Measurements from ENCODE around the gene NUP210L. TPM values are rescaled to one million over a fixed set of nuclear protein-coding genes. Genes with fewer than 3 reads are reported as not detected.

The NUP210L gene
- total RNA-seq, 1 donor from 2014 or later = under 0.01 TPM

- peaks cover 11 to 27% (median 21%) of the 10 kb centered on the region in 3 donors for H3K4me1 ChIP-seq (ENCODE audit: control insufficient read depth in 3 of 3, insufficient read depth in 3 of 3, low read length in 3 of 3)
- H3K4me3 ChIP-seq (ENCODE audit: low read length in 3 of 3) = no peak overlapping the region
- peaks cover 71% of the 10 kb centered on the region in 3 donors for H3K36me3 ChIP-seq (ENCODE audit: control insufficient read depth in 3 of 3, insufficient read depth in 3 of 3, low read length in 3 of 3)
- H3K9me3 ChIP-seq (ENCODE audit: control insufficient read depth in 3 of 3, low read length in 3 of 3) = no peaks in the 10 kb centered on the region
- H3K9ac ChIP-seq (ENCODE audit: low read depth in 1 of 3, low read length in 3 of 3) = no peak overlapping the region
- no peaks in the 10 kb centered on the region for H3K27me3 ChIP-seq (ENCODE audit: control insufficient read depth in 3 of 3, insufficient read depth in 3 of 3, low read length in 3 of 3)
- no peak overlapping the region for H3K27ac ChIP-seq (ENCODE audit: low read depth, low read length)
Observed at GRCh38 chr1:154171880-154172279, 17.0 kb upstream of the NUP210L start.

- peak overlapping the region; percentile 39 for H3K27ac ChIP-seq (ENCODE audit: low read depth, low read length)
- no peak overlapping the region for H3K9ac ChIP-seq (ENCODE audit: low read depth in 1 of 3, low read length in 3 of 3)
- H3K4me1 ChIP-seq (ENCODE audit: control insufficient read depth in 3 of 3, insufficient read depth in 3 of 3, low read length in 3 of 3) = peaks cover 8 to 21% (median 19%) of the 10 kb centered on the region in 3 donors
- H3K4me3 ChIP-seq (ENCODE audit: low read length in 3 of 3) = no peak overlapping the region
- peaks cover 74 to 75% (median 75%) of the 10 kb centered on the region in 3 donors for H3K36me3 ChIP-seq (ENCODE audit: control insufficient read depth in 3 of 3, insufficient read depth in 3 of 3, low read length in 3 of 3)
- no peaks in the 10 kb centered on the region for H3K27me3 ChIP-seq (ENCODE audit: control insufficient read depth in 3 of 3, insufficient read depth in 3 of 3, low read length in 3 of 3)
- no peaks in the 10 kb centered on the region for H3K9me3 ChIP-seq (ENCODE audit: control insufficient read depth in 3 of 3, low read length in 3 of 3)
Observed at GRCh38 chr1:154171223-154171583, 16.3 kb upstream of the NUP210L start.

GRCh38 chr1:154170547-154171222 is 15.8 kb upstream of the NUP210L start:
- Histone ChIP-seq H3K27ac (ENCODE audit: low read depth, low read length) (peak overlapping the region; percentile 39), H3K9ac (ENCODE audit: low read depth in 1 of 3, low read length in 3 of 3) (no peak overlapping the region)

GRCh38 chr1:154167461-154167860 is 12.6 kb upstream of the NUP210L start:
- H3K27me3 ChIP-seq (ENCODE audit: control insufficient read depth in 3 of 3, insufficient read depth in 3 of 3, low read length in 3 of 3) = no peaks in the 10 kb centered on the region
- no peak overlapping the region for H3K9ac ChIP-seq (ENCODE audit: low read depth in 1 of 3, low read length in 3 of 3)
- no peaks in the 10 kb centered on the region for H3K9me3 ChIP-seq (ENCODE audit: control insufficient read depth in 3 of 3, low read length in 3 of 3)
- peaks cover 54 to 80% (median 72%) of the 10 kb centered on the region in 3 donors for H3K36me3 ChIP-seq (ENCODE audit: control insufficient read depth in 3 of 3, insufficient read depth in 3 of 3, low read length in 3 of 3)
- H3K4me1 ChIP-seq (ENCODE audit: control insufficient read depth in 3 of 3, insufficient read depth in 3 of 3, low read length in 3 of 3) = peaks cover 0 to 10% (median 3%) of the 10 kb centered on the region in 3 donors
- H3K27ac ChIP-seq (ENCODE audit: low read depth, low read length) = no peak overlapping the region
- no peak overlapping the region for H3K4me3 ChIP-seq (ENCODE audit: low read length in 3 of 3)

More at GRCh38 chr1:154170547-154171222, 15.8 kb upstream of the NUP210L start:
- Histone ChIP-seq H3K4me1 (ENCODE audit: control insufficient read depth in 3 of 3, insufficient read depth in 3 of 3, low read length in 3 of 3) (peaks cover 3 to 16% (median 14%) of the 10 kb centered on the region in 3 donors), H3K36me3 (ENCODE audit: control insufficient read depth in 3 of 3, insufficient read depth in 3 of 3, low read length in 3 of 3) (peaks cover 73 to 77% (median 75%) of the 10 kb centered on the region in 3 donors), H3K27me3 (ENCODE audit: control insufficient read depth in 3 of 3, insufficient read depth in 3 of 3, low read length in 3 of 3) (no peaks in the 10 kb centered on the region), H3K9me3 (ENCODE audit: control insufficient read depth in 3 of 3, low read length in 3 of 3) (no peaks in the 10 kb centered on the region), H3K4me3 (ENCODE audit: low read length in 3 of 3) (no peak overlapping the region)

- Histone ChIP-seq H3K27me3 (ENCODE audit: control insufficient read depth in 3 of 3, insufficient read depth in 3 of 3, low read length in 3 of 3) (no peaks in the 10 kb centered on the region), H3K4me1 (ENCODE audit: control insufficient read depth in 3 of 3, insufficient read depth in 3 of 3, low read length in 3 of 3) (peaks cover 0 to 10% (median 0%) of the 10 kb centered on the region in 3 donors), H3K9me3 (ENCODE audit: control insufficient read depth in 3 of 3, low read length in 3 of 3) (no peaks in the 10 kb centered on the region), H3K27ac (ENCODE audit: low read depth, low read length) (peak overlapping the region; percentile 33), H3K4me3 (ENCODE audit: low read length in 3 of 3) (no peak overlapping the region), H3K9ac (ENCODE audit: low read depth in 1 of 3, low read length in 3 of 3) (no peak overlapping the region), H3K36me3 (ENCODE audit: control insufficient read depth in 3 of 3, insufficient read depth in 3 of 3, low read length in 3 of 3) (peaks cover 41 to 68% (median 59%) of the 10 kb centered on the region in 3 donors)
Observed at GRCh38 chr1:154166207-154166606, 11.3 kb upstream of the NUP210L start.

- no peaks in the 10 kb centered on the region for H3K27me3 ChIP-seq (ENCODE audit: control insufficient read depth in 3 of 3, insufficient read depth in 3 of 3, low read length in 3 of 3)
- no peaks in the 10 kb centered on the region for H3K9me3 ChIP-seq (ENCODE audit: control insufficient read depth in 3 of 3, low read length in 3 of 3)
- H3K4me1 ChIP-seq (ENCODE audit: control insufficient read depth in 3 of 3, insufficient read depth in 3 of 3, low read length in 3 of 3) = peaks cover 2 to 6% (median 4%) of the 10 kb centered on the region in 3 donors
- no peak overlapping the region for H3K27ac ChIP-seq (ENCODE audit: low read depth, low read length)
- H3K9ac ChIP-seq (ENCODE audit: low read depth in 1 of 3, low read length in 3 of 3) = no peak overlapping the region
- peaks cover 0 to 24% (median 23%) of the 10 kb centered on the region in 3 donors for H3K36me3 ChIP-seq (ENCODE audit: control insufficient read depth in 3 of 3, insufficient read depth in 3 of 3, low read length in 3 of 3)
- H3K4me3 ChIP-seq (ENCODE audit: low read length in 3 of 3) = no peak overlapping the region
Observed at GRCh38 chr1:154159554-154159953, 4.7 kb upstream of the NUP210L start.

- Histone ChIP-seq H3K9ac (ENCODE audit: low read depth in 1 of 3, low read length in 3 of 3) (no peak overlapping the region), H3K36me3 (ENCODE audit: control insufficient read depth in 3 of 3, insufficient read depth in 3 of 3, low read length in 3 of 3) (peaks cover 0 to 17% (median 17%) of the 10 kb centered on the region in 3 donors), H3K27me3 (ENCODE audit: control insufficient read depth in 3 of 3, insufficient read depth in 3 of 3, low read length in 3 of 3) (no peaks in the 10 kb centered on the region), H3K27ac (ENCODE audit: low read depth, low read length) (peak overlapping the region; percentile 3), H3K4me3 (ENCODE audit: low read length in 3 of 3) (no peak overlapping the region), H3K4me1 (ENCODE audit: control insufficient read depth in 3 of 3, insufficient read depth in 3 of 3, low read length in 3 of 3) (peaks cover 4 to 9% (median 8%) of the 10 kb centered on the region in 3 donors), H3K9me3 (ENCODE audit: control insufficient read depth in 3 of 3, low read length in 3 of 3) (no peaks in the 10 kb centered on the region)
Observed at GRCh38 chr1:154158307-154159125, 3.6 kb upstream of the NUP210L start.

GRCh38 chr1:154157520-154158306 is 2.8 kb upstream of the NUP210L start:
- Histone ChIP-seq H3K9me3 (ENCODE audit: control insufficient read depth in 3 of 3, low read length in 3 of 3) (no peaks in the 10 kb centered on the region), H3K36me3 (ENCODE audit: control insufficient read depth in 3 of 3, insufficient read depth in 3 of 3, low read length in 3 of 3) (peaks cover 0 to 17% (median 17%) of the 10 kb centered on the region in 3 donors), H3K27me3 (ENCODE audit: control insufficient read depth in 3 of 3, insufficient read depth in 3 of 3, low read length in 3 of 3) (no peaks in the 10 kb centered on the region), H3K27ac (ENCODE audit: low read depth, low read length) (no peak overlapping the region), H3K4me3 (ENCODE audit: low read length in 3 of 3) (no peak overlapping the region), H3K4me1 (ENCODE audit: control insufficient read depth in 3 of 3, insufficient read depth in 3 of 3, low read length in 3 of 3) (peaks cover 4 to 9% (median 8%) of the 10 kb centered on the region in 3 donors), H3K9ac (ENCODE audit: low read depth in 1 of 3, low read length in 3 of 3) (no peak overlapping the region)

- Histone ChIP-seq H3K4me3 (ENCODE audit: low read length in 3 of 3) (no peak overlapping the region), H3K36me3 (ENCODE audit: control insufficient read depth in 3 of 3, insufficient read depth in 3 of 3, low read length in 3 of 3) (peaks cover 0 to 15% (median 8%) of the 10 kb centered on the region in 3 donors), H3K27ac (ENCODE audit: low read depth, low read length) (peak overlapping the region; percentile 80), H3K4me1 (ENCODE audit: control insufficient read depth in 3 of 3, insufficient read depth in 3 of 3, low read length in 3 of 3) (peaks cover 4 to 9% (median 8%) of the 10 kb centered on the region in 3 donors), H3K9ac (ENCODE audit: low read depth in 1 of 3, low read length in 3 of 3) (peak overlapping the region in 1 of 3 donors; percentile 27), H3K27me3 (ENCODE audit: control insufficient read depth in 3 of 3, insufficient read depth in 3 of 3, low read length in 3 of 3) (no peaks in the 10 kb centered on the region), H3K9me3 (ENCODE audit: control insufficient read depth in 3 of 3, low read length in 3 of 3) (no peaks in the 10 kb centered on the region)
Observed at GRCh38 chr1:154155251-154155650, 378 bp upstream of the NUP210L start.
